ENCODE data around the gene ZDHHC7. TPM values are rescaled to one million over a fixed set of nuclear protein-coding genes. Genes with fewer than 3 reads are reported as not detected.
"Not testable (repeated sequence)": the region's sequence is repeated elsewhere in the genome, so short reads cannot be mapped to it uniquely, and the experiment has no call there.

The ZDHHC7 gene
- total RNA-seq, 1 experiment from 2014 or later, result 57.4 TPM

DNA sequence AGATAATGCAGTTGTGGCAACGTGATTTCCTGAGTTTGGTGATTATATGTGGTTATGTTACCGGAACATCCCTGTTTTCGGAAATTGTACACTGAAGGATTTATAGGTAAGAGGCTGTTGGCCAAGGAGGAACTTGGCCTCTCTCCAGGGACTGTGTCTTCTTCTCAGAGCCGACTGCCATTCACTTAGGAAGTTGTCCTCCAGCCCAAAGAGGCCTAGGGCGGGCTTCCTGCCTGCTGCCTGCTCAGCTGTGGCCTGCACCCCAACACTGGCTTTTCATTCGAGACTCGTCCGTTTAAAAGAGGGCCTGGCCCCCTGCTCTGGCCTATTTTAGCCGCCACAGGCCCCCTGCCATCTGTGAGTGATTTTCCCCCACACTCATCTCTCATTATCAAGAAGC lies 64.3 kb downstream of the ZDHHC7 start:
- DNase-seq (ENCODE audit: extremely low read depth, low read depth), result no peak

DNA sequence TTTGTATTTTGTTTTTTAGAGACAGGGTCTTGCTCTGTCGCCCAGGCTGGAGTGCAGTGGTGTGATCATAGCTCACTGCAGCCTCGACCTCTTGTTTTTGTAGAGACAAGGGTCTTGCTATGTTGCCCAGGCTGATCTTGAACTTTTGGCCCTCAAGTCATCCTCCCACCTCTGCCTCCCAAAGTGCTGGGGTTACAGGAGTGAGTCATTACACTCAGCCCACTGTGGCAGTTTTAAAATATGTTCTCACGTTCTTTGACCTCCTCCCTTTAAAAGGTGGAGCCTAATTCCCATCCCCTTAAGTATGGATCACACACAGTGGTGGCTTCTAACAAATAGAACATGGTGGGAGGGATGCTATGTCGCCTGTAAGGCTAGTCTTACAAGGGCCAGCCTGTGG lies 67.7 kb downstream of the ZDHHC7 start:
- DNase-seq (ENCODE audit: extremely low read depth, low read depth), result no peak

DNA sequence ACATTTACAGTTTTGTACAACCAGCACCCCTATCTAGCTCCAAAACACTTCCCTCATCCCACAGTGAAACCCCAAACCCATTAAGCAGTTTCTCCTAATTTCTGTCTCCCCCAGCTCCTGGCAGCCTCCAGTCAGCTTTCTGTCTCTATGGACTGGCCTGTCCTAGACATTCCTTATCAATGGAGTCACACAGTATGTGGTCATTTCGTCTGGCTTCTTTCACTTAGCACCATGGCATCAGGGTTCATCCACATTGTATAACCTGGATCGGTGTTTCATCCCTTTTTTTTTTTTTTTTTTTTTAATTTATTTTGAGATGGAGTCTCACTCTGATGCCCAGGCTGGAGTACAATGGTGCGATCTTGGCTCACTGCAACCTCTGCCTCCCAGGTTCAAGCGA lies 68.5 kb downstream of the ZDHHC7 start:
- DNase-seq (ENCODE audit: extremely low read depth, low read depth), result no peak

DNA sequence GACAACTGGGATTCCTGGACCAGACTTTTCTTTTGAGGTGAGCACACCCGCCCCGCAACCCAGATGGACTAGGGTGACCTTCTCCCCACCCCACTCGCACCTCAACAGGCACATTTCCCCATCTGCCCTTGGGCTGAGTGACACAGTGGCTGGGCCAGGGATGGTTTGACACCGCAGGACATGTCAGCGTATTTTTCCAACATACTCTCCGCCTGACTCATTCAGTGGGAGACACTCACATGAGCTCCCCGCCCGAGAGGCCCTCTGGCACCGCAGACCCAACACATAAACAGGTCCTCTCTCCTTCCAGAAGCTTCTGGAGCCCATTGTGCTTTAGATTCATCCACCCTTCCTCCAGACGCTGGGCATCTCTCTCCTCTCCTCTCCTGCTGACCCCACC lies 69.4 kb downstream of the ZDHHC7 start:
- no peak for DNase-seq (ENCODE audit: extremely low read depth, low read depth)

DNA sequence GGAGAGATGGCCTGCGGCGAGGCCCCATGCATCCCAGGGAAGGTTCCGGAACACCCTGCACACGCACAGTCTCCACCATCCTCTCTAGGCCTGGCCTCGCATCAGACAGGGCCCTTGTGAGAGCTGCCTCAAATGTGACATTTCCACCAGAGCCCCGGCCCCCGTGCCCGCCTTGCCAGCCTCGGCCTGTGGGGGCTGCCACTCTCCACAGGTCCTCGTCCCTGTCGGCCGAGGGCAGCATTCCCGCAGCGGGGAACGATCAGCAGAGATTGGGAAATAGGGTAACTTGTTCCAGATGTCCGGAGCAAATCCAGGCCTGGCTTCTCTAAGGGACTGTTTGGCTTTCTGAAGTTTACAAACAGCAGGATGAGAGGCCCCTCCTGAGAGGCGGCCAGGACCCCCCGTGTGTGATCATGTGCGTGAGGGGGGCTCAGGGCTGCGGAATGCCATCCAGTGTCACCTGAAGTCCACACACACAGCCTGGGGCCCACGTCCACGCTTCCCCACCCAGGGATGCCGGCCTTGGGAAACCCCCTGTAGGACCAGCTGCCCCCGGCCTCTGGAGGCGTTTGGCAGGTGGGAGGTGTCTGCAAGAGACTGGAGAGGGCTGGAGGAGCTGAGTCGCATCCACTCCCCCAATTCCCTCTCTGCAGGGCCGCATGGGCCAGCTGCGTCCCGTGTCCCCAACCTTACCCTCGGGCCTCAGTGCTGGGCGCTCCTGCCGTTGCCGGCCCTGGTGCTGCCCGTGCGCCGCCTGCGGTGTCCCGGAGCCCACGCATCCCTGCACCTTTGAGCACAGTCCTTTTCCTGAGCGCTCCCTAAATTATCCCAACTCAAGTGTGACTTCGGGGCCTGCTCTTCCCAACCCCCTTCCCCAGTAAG lies 70.4 kb downstream of the ZDHHC7 start:
- DNase-seq (ENCODE audit: extremely low read depth, low read depth), result no peak

DNA sequence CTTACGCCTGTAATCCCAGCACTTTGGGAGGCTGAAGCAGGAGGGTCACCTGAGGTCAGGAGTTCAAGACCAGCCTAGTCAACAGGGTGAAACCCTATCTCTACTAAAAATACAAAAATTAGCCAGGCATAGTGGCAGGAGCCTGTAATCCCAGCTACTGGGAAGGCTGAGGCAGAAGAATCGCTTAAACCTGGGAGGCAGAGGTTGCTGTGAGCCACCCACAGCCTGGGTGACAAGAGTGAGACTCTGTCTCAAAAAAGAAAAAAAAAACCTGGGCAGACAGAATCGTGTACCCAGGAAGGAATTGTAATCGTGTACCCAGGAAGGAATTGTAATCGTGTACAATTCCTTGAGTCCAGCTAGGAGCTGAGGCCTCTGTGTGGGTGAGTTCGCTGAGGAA lies 72.7 kb downstream of the ZDHHC7 start:
- not testable (repeated sequence) for DNase-seq (ENCODE audit: extremely low read depth, low read depth)

DNA sequence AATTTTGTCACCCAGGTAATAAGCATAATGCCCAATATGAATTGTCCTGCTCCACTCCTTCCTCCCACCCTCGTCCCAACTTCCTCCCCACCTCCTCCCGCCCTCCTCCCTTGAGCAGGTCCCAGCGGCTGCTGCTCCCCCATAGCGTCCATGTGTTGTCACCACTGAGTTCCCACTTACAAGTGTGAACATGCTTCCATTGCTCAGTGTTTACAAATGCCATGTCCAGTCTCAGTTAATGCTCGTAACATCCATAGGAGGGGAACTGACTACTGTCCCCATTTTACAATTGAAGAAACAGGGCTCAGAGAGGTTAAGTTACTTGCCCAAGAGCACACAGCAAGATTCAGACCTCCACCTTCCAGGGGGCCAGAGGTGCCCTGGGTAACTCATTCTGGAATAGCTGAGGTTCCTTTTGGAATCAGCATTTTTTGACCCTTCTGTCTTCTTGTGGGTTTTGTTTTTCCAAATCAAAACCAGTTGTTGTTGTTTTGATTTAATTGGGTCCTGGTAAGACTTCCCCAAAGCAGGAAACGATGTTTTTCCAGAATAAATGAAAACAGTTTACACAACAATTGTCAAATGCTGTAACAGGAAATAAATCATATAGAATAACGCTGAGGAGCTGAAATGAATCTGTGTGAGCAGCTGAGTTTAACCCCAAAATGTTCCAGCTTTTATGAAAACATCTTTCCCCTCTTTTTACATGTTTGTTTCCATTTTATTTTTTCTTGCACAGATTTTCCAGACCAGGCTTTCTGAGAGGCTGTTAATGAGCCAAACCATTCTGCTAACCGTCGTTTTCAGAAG lies 73.9 kb downstream of the ZDHHC7 start:
- no peak for DNase-seq (ENCODE audit: extremely low read depth, low read depth)

DNA sequence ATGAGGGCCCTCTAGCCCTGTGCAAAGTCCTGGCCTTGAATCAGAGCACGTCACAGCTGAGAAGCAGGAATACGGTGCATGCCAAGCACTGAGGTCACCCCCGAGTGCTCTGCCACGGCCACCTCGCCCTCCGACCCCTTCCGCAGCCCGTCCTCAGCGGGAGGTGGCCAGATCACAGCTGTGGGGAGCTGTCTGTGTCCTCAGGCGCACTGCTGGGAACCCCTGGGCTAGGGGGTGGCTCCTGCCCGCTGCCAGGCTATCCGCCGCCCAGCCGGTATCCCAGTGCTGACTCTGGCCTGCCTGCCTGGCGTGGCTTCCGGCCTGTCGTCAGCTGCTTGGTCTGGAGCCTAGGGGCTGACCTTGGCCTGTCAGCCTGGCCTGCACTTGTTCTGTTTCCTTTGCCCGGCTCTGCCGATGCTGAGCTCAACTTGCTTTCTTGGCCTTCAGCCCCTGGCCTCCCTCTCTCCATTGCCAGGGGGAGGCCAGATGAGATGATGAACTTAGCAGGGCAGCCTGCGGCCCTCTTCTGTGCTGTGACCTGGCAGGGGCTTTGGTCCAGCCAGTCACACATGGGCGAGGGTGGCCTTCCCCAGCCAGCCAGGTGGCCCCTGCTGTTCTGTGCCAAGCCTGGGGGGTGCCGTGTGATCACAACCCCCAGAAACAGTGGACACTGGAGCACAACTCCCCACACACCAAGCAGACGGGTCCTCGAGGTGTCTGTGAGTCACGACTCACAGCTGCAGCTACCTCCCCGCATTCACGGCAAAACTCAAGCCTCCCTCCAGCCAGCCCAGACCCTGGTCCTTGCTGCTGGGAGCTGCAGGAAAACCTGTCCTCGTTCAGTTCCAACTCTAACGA lies 77.3 kb downstream of the ZDHHC7 start:
- no peak for DNase-seq (ENCODE audit: extremely low read depth, low read depth)

DNA sequence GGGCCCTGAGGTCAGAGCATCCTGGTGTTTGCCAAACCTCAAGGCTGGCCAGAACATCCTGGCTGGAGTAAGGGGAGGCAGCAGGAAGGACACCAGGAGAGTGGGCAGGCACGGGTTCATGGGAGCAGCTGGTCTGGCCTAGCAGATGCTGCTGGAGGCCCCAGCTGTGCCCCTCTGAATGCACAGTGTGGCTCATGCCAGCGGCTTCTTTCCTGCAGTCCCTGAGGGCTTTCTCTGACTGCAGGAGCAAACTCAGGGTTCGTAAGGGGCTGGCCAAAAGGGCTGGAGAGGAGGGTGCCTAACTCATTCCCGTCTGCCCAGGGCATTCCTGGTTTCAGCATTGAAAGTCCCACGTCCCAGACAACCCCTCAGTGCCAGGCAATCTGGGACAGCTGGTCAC lies 78.7 kb downstream of the ZDHHC7 start:
- DNase-seq (ENCODE audit: extremely low read depth, low read depth), result no peak

DNA sequence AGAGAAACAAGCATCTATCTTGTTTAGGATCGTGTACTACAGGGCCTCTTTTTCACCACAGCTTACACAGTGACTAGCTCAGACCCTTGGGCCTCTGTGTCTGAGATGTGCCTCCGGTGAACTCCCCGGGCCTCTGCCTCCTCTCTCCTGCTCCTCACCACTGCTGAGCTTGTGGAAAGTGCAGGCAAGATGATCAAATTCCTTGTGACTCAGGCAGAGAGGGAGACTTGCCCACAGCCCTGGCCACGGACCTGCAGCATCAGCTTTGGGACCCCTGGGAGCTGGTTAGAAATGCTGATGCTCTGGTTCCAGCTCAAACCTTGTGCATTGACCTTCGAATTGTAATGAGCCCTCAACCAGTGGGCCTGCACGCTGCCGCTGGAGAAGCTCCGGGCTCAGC lies 79.8 kb downstream of the ZDHHC7 start:
- DNase-seq (ENCODE audit: extremely low read depth, low read depth), result no peak

DNA sequence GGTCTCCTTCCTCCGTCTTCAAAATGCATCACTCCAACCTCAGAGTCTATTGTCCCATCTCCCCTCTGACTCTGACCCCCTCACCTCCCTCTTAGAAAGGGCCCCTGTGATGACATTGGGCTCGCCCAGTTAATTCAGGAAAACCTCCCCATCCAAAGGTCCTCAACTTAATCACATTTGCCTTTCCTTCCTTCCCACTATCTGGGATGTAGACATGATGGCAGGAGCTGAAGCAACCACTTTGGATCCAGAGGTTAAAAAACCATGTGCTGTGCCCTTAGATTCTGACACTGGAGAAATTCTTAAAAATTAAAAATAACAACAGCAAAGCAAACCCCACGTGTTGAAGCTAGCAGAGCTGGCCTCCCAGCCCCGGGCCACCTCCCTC lies 80.2 kb downstream of the ZDHHC7 start:
- no peak for DNase-seq (ENCODE audit: extremely low read depth, low read depth)

DNA sequence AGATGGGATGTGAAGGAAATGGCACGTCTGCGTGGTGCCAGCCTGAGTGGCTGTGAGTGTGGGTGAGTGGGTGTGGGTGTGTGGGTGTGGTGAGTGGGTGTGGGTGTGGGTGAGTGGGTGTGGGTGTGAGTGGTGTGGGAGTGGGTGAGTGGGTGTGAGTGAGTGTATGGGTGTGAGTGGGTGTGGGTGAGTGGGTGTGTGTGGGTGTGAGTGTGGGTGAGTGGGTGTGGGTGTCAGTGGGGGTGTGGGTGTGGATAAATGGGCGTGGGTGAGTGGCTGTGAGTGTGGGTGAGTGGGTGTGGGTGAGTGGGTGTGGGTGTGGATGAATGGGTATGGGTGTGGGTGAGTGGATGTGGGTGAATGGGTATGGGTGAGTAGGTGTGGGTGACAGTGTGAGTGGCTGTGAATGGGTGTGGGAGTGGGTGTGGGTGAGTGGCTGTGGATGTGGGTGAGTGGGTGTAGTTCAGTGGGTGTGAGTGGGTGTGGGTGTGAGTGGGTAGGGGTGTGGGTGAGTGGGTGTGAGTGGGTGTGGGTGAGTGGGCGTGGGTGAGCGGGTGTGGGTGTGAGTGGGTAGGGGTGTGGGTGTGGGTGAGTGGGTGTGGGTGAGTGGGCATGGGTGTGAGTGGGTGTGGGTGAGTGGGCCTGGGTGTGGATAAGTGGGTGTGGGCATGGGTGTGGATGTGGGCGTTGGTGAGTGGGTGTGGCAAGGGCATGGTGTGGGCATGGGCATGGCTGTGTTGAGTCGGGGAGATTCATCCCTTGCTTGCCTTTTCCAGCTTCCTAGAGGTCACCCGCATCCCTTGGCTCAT lies 80.8 kb downstream of the ZDHHC7 start:
- no peak for DNase-seq (ENCODE audit: extremely low read depth, low read depth)

DNA sequence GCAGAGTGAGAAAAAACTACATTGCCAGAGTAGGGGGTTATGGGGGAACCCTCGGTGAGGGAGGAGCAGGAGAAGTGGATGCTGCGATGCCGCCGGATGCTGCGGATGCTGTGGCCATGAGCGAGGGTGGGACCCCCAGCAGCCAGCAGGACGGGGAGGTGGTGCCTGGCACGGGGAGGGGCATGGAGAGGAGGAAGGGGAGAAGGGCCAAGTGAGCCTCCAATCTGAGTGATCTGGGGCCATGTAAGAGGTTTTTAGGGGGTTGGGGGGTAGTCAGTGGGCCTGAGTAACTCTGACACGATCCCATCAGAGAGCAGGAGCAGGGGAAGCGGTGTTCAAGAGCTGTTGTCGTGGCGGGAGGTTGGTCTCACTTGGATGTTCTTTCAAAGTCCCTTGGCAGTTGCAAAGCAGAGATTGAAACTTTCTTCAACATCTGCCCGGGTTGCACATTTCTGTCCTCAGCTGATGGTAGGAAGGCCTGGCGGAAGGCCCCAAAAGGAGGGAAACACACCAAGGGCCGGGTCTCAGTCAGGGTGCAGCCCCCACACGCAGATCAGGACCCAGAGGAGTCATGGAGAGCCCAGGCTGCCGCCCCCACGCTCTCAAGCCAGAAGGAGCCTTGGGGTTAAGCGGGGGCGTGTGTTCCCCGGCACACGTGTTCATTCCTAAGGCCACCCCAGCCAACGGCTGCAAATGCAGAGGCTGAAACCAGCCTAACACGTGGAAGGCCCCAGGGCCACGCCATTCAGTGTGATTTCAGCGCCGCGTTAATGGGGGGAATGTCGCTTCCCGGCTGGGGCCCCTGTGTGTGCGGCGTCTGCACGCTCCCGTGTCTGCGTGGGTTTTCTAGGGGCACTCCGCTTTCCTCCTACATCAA lies 81.7 kb downstream of the ZDHHC7 start:
- no peak for DNase-seq (ENCODE audit: extremely low read depth, low read depth)

DNA sequence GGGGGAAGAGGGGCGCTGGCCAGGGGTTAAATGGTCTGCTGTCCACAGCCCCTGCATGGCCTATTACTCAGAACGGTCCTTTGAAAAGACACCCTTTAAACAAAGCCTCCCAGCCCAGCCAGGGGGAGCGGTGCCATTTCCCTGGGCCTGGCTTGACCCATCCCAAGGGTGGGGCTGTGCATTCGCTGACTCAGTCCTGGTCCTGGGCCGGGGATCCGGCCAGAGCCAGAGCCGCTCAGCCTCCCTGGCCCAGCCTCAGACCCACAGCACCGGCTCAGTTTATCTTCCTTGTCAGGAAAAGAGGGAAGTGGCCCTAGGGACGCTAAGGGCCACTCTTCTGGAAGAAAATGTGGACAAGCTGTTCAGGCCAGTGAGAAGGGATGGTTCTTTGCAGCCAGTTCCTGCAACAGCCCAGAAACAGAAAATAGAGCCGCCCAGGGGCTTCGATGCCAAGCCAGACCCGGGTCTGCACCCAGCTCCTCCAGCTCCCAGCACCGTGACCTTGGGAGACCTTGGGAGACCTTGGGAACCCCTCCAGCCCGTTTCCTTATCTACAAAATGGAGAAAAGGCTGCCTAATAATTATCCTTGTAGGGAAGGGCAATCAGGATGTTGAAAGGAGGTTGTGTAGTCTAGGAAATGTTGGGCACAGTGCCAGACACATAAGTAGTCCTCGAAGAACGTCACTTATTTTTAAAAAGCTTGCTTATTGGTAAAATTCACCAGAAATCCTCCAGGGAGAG lies 82.5 kb downstream of the ZDHHC7 start:
- no peak for DNase-seq (ENCODE audit: extremely low read depth, low read depth)

DNA sequence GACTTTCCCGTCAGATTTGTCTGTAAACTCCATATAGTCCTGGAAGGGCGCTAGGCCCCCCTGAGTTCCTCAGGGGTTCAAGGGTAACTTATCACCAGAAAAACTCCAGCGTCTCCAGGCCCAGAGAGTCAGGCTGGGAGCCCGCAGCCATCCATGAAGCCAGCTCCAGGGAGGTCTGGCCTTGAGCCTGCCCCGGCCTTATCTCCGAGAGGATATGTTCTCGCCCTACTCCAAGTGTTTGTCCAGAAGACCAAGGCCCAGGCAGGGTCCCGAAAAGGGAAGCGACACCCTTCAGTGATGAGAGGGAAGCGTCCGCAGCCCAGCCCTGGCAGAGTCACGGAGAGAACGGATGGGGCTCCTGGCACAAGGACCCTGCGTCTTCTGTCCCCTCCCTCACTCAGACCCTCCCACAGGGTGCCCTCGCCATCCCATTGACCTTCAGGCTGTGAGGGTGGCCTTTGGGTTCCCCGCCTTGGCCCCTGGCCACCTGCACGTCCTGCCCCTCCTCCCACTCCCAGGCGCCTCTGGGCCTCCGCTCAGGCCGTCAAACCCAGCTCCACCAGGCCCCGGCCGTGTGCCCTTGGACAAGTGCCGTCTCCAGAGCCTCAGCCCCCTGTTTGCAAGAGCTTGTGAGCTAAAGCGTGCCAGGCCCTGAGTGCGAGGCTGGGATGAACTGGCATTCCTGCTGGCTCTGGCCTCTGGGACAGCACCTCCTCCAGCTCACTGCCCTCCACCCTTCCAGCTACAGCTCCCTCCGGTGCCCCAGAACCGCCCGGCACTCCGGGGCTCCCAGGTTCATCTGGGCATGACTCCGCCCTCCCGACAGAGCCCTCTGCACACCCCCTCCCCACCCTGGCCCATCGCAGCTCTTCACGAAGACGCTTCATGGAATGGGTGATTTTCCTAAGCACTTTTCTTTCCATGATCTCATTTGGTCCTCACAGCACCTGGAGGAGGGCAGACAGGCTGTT lies 83.4 kb downstream of the ZDHHC7 start:
- DNase-seq (ENCODE audit: extremely low read depth, low read depth), result no peak

DNA sequence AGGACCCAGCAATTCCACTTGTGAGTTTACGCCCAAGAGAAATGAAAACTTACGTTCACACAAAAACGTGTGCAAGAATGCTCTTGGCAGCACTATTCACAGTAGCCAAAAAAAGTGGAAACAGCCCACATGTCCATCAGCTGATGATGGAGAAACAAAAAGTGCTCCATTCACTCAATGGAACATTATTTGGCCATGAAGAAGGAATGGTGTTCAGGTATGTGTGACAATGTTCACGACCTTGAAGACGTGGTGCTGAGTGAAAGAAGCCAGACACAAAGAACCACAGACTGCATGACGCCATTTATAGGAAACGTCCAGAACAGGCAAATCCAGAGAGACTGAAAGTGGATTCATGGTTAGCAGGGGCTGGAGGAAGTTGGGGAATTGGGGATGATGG lies 84.9 kb downstream of the ZDHHC7 start:
- DNase-seq (ENCODE audit: extremely low read depth, low read depth), result no peak

DNA sequence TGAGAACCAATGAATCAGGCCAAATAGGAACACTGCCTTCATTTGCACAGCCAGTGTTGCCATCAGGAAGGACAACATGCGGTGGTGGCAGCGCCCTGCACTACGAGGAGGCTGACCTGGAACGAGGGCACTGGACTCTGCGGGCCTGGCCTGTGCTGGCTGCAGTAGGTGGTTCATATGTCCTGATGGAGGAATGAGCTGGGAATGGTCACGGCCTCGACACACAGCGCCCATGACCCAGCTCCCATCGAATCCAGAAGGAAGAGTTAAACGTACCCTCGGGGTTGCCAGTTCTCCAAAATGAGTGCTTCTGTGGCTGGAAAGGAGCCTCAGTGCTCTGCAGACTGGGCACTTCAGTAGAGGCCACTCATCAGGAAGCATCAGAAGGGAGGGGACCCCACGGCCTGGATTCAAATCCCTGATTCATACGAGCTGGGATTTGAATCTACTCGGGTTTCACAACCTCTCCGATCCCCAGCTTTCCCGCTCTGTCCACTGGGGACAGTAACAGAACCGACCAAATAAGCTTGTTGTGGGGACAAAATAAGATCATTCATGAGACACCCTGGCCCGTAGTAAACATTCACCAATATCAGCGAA lies 85.5 kb downstream of the ZDHHC7 start:
- no peak for DNase-seq (ENCODE audit: extremely low read depth, low read depth)

Measured in NCI-H460 (cell line).